Naive B cell (primary cell): ENCODE results near the gene NID1. TPM values are rescaled to one million over a fixed set of nuclear protein-coding genes. Genes with fewer than 3 reads are reported as not detected.
"Not testable (repeated sequence)": the region's sequence is repeated elsewhere in the genome, so short reads cannot be mapped to it uniquely, and the experiment has no call there.

Experiments used
- ATAC-seq, 2 donors: fragments of 150-1000 bp; cut with Tn5 transposase; 2 replicates each; pipeline ENCODE4 v1.10.0; 2021; ENCODE audit warnings: low read depth in 2 of 2, mild to moderate bottlenecking in 2 of 2, moderate library complexity in 2 of 2
- DNase-seq: peaks from one replicate; pipeline ENCODE4 v3.0.0; 2022
- H3K27ac Mint-ChIP-seq, 6 donors: one replicate each; pipeline ENCODE4 v1.8.0; 2020 to 2022; ENCODE audit warnings: mild to moderate bottlenecking in 6 of 6, mixed read lengths in 6 of 6, moderate library complexity in 5 of 6, inconsistent platforms in 2 of 6
- H3K27me3 Mint-ChIP-seq, 3 donors: one replicate each; pipeline ENCODE4 v1.8.0; 2021 to 2022; ENCODE audit warnings: mixed read lengths in 3 of 3, mild to moderate bottlenecking in 1 of 3
- H3K36me3 Mint-ChIP-seq, 2 donors: one replicate each; pipeline ENCODE4 v1.8.0; 2020 to 2022; ENCODE audit warnings: mixed read lengths in 2 of 2, inconsistent platforms in 1 of 2, mild to moderate bottlenecking in 1 of 2
- H3K4me1 Mint-ChIP-seq, 3 donors: one replicate each; pipeline ENCODE4 v1.8.0; 2020 to 2022; ENCODE audit warnings: mixed read lengths in 3 of 3, inconsistent platforms in 1 of 3, mild to moderate bottlenecking in 1 of 3, moderate library complexity in 1 of 3
- H3K4me3 Mint-ChIP-seq, 8 donors: one replicate each; pipeline ENCODE4 v1.8.0; 2020 to 2022; ENCODE audit warnings: mild to moderate bottlenecking in 8 of 8, mixed read lengths in 8 of 8, moderate library complexity in 8 of 8, inconsistent platforms in 2 of 8
- H3K9me3 Mint-ChIP-seq, 7 donors: one replicate each; pipeline ENCODE4 v1.8.0; 2020 to 2022; ENCODE audit warnings: mixed read lengths in 7 of 7, mild to moderate bottlenecking in 5 of 7, inconsistent platforms in 2 of 7, moderate library complexity in 1 of 7
- polyA plus RNA-seq, 6 donors: library from polyadenylated mRNA; unstranded; fragments of 300-500 nt; fragmentation: Illumina TruSeq; gene quantifications; one replicate each; pipeline ENCODE4 v1.2.3, GENCODE V29; 2021; ENCODE audit warnings: low read depth in 6 of 6

The NID1 gene
- polyA plus RNA-seq, 6 donors from 2014 or later = not detected

DNA sequence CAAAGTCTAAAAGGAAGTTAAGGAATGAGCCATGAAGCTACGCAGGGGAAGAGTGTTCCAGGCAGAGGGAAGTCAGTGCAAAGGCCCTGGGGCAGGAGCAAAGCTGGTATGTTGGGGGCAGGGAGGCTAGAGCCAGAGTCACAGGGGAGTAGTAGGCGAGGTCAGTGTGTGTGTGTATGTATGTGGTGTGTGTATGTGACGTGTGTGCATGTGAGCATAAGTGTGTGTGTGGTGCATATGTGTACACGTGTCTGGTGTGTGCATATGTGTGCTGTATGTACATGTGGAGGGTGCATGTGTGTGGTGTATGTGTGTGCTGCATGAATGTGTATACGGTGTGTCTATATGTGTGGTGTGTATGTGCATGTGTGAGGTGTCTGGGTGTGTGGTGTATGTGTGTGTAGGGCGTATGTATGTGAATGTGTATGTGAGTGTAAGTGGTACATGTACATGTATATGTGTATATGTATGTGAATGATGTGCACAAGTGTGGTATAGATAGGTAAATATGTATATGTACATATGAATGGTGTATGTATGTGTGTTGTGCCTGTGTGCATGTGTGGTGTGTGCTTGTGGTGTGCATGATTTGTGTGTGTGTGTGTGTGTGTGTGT is 20.8 kb upstream of the NID1 start:
- Mint-ChIP-seq H3K4me3 (no peak overlapping the region), H3K27me3 (peaks cover 5 to 26% (median 13%) of the 10 kb centered on the region in 3 donors), H3K36me3 (peaks cover 0 to 4% of the 10 kb centered on the region in 2 donors), H3K9me3 (peaks cover 0 to 10% (median 2%) of the 10 kb centered on the region in 7 donors), H3K4me1 (no peaks in the 10 kb centered on the region), H3K27ac (peak overlapping the region in 1 of 6 donors; percentile 9)
- ATAC-seq (no peak), DNase-seq (no peak)

DNA sequence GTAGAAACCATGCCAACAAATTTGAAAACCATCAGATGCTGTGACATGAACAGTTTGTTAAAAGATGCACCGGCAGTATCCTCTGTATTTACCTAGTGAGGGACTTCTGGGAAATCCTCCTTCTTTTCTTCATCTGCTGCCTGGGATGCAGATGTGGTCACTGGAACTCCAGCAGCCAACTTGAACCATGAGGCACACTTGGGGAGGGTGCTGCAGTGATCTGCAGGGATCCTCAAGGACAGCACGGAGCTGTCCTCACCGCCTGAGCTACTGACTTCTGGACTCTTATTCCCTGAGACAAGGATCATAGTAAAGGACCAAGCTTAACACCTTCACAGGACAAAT is 19.5 kb upstream of the NID1 start:
- no peak for ATAC-seq
- H3K27ac Mint-ChIP-seq = no peak overlapping the region

DNA sequence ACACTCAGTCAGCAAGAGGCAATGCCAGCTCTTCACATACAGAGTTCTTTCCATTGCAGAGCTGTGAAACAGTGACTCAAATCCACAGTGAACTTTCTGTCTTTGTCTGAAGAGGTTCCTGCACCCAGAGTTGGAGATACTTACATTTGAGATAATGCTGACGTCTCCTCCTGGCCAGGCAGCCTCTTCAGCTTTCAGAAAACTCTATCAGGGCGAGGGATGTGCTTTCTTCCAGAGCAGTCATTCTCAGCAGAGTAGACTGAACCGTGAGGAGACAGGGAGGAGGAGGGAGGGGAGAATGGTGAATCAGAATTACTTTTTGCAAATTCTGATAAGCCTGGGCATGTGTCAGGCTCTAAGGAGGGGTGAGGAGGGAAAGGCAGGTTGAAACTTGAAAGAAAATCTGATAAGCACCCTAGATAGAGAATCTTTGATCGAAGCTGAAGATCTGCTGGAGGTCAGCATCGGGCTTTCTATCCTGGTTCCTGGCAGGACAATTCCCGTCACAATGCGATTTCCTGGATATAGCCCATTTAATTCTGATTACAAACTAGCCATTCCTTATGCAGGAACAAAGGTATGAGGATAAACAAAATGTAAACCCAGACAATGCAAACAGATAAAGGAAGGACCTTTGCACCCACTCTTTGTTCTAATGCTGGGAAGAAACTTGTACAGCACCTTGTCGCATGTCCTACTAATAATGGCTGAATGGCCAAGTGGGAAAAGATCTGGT is 18.9 kb upstream of the NID1 start:
- H3K4me1 Mint-ChIP-seq = no peaks in the 10 kb centered on the region
- peaks cover 5 to 26% (median 13%) of the 10 kb centered on the region in 3 donors for H3K27me3 Mint-ChIP-seq
- no peak for ATAC-seq
- no peak for DNase-seq
- H3K27ac Mint-ChIP-seq = peak overlapping the region in 2 of 6 donors; percentile 44 to 48
- H3K9me3 Mint-ChIP-seq = peaks cover 0 to 10% (median 3%) of the 10 kb centered on the region in 7 donors
- H3K4me3 Mint-ChIP-seq = no peak overlapping the region
- H3K36me3 Mint-ChIP-seq = peaks cover 0 to 4% of the 10 kb centered on the region in 2 donors

More for the DNA sequence above, 19.5 kb upstream of the NID1 start:
- Mint-ChIP-seq H3K4me1 (no peaks in the 10 kb centered on the region), H3K4me3 (no peak overlapping the region), H3K9me3 (peaks cover 0 to 10% (median 3%) of the 10 kb centered on the region in 7 donors), H3K36me3 (peaks cover 0 to 4% of the 10 kb centered on the region in 2 donors), H3K27me3 (peaks cover 5 to 26% (median 13%) of the 10 kb centered on the region in 3 donors)
- no peak for DNase-seq

DNA sequence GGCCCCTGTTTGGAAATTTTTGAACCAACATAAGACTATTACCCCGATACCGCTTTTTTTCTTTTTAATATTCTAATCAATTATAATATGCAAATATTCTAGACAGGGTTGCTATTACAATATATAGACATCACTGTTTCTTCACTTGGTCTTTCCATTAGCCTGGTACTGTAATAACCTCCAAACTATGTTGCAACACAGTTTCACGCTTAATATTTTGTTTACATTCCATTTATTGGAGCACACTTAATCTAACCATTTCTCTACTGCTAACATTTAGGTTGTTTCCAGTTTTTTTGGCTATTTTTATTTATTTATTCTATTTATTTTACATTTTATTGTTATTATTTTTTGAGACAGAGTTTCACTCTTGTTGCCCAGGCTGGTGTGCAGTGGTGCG is 17.6 kb upstream of the NID1 start:
- peaks cover 5 to 21% (median 9%) of the 10 kb centered on the region in 3 donors for H3K27me3 Mint-ChIP-seq
- H3K4me1 Mint-ChIP-seq = no peaks in the 10 kb centered on the region
- no peak overlapping the region for H3K27ac Mint-ChIP-seq
- ATAC-seq = no peak
- peaks cover 0 to 1% of the 10 kb centered on the region in 2 donors for H3K36me3 Mint-ChIP-seq
- H3K4me3 Mint-ChIP-seq = no peak overlapping the region
- DNase-seq = no peak
- peaks cover 0 to 6% (median 3%) of the 10 kb centered on the region in 7 donors for H3K9me3 Mint-ChIP-seq

DNA sequence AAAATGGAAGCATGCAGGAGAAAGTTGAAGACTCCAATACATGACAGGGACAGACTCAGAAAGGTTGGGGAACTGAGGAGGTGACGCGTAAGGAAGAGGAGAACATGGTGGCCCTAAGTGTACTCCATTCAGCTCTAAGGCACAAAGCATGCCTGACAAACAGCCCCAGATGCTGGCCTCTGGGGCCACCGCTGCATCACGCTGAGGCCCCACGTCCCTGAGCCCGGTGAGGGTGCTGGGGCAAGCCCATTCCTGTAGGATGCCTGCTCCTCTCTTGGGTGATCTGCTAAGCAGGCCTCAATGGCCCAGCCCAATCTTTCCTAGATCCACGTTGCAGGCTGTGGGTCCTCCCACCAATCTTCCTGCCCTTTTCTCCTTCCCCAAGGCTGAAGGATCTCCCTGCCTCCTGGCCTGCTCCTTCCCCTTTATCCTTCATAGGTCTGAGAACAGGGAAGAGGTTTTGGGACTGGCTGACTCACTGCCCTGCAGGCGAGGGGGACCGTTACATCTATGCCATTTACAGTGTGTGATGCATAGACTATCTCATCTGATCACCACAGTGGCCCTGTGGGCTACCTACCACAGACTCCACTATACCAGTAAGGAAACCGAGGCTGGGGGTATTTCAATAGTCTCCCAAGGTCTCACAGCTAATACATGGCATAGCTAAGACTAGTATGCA is 16.8 kb upstream of the NID1 start:
- H3K36me3 Mint-ChIP-seq = no peaks in the 10 kb centered on the region
- no peaks in the 10 kb centered on the region for H3K4me1 Mint-ChIP-seq
- no peak for ATAC-seq
- no peak overlapping the region for H3K4me3 Mint-ChIP-seq
- H3K27ac Mint-ChIP-seq = peak overlapping the region in 1 of 6 donors; percentile 49
- H3K9me3 Mint-ChIP-seq = peaks cover 0 to 5% (median 4%) of the 10 kb centered on the region in 7 donors
- DNase-seq = no peak
- peaks cover 5 to 19% (median 8%) of the 10 kb centered on the region in 3 donors for H3K27me3 Mint-ChIP-seq

DNA sequence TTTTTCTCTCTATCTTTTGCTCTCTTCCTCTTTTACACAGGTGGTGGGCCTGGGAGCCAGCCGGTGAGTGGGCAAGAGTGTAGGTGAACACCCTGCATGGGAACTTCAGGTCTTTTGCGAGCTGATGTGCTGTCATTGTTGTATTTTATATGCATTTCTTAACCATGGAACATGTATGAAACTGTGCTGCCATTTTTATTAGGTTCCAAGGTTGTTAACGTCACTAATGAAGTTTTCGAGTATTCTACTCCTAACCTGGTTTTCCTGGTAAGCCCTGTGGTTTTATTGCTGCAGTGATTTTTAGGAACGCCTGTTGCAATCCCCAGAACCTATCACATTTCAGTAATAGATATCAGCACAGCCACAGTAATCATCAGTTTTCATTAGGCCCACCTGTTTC is 14.8 kb upstream of the NID1 start:
- no peak for ATAC-seq
- H3K4me1 Mint-ChIP-seq = no peaks in the 10 kb centered on the region
- peaks cover 0 to 7% (median 6%) of the 10 kb centered on the region in 3 donors for H3K27me3 Mint-ChIP-seq
- no peak for DNase-seq
- H3K36me3 Mint-ChIP-seq = no peaks in the 10 kb centered on the region
- peaks cover 0 to 5% (median 0%) of the 10 kb centered on the region in 7 donors for H3K9me3 Mint-ChIP-seq
- H3K27ac Mint-ChIP-seq = peak overlapping the region in 2 of 6 donors; percentile 70 to 71
- no peak overlapping the region for H3K4me3 Mint-ChIP-seq

DNA sequence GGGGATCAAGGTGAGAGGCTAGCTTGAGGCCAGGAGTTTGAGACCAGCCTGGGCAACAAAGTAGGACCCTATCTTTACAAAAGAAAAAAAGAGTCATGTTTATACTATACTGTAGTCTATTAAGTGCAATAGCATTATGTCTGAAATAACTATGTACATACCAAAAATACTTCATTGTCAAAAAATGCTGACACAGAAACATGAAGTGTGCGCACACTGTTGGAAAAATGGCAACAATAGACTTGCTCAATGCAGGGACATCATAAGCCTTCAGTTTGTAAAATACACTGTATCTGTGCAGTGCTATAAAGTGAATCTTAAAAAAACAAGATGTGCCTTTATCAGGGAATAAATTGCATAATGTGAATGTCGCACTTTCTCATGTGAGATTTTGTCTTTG is 14.1 kb upstream of the NID1 start:
- no peaks in the 10 kb centered on the region for H3K4me1 Mint-ChIP-seq
- peaks cover 0 to 5% (median 0%) of the 10 kb centered on the region in 7 donors for H3K9me3 Mint-ChIP-seq
- no peak overlapping the region for H3K27ac Mint-ChIP-seq
- H3K27me3 Mint-ChIP-seq = peaks cover 3 to 9% (median 8%) of the 10 kb centered on the region in 3 donors
- DNase-seq (no peak), ATAC-seq (no peak)
- no peaks in the 10 kb centered on the region for H3K36me3 Mint-ChIP-seq
- no peak overlapping the region for H3K4me3 Mint-ChIP-seq

DNA sequence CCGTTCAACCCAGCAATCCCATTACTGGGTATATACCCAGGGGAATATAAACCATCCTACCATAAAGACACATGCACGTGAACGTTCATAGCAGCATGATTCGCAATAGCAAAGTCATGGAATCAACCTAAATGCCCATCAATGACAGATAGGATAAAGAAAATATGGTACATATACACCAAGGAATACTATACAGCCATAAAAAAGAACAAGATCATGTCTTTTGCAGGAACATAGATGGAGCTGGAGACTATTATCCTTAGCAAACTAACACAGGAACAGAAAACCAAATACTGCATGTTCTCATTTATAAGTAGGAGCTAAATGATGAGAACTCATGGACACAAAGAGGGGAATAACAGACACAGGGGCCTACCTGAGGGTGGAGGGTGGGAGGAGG is 13.2 kb upstream of the NID1 start:
- DNase-seq, H3K4me1 Mint-ChIP-seq, H3K36me3 Mint-ChIP-seq: not testable (repeated sequence)

DNA sequence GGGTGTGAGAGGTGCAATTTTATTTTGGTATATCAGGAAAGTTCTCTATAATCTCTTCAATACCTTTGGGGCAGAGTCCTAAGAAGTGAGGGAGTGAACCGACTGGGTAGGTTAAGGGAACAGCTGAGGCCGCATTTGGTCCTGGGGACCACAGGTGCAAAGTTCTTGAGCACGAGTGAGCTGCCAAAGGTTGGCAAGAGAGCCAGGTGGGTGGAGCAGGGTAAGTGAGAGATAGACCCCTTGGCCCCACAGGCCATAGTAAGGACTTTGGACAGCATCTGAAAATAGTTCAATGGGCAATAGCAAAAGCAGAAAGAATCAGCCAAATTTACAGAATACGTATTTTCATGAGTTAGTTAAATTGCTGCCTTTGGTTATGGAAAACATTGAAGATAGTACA is 11.0 kb upstream of the NID1 start:
- DNase-seq (no peak), ATAC-seq (no peak)
- H3K4me3 Mint-ChIP-seq = no peak overlapping the region
- peaks cover 0 to 7% of the 10 kb centered on the region in 2 donors for H3K36me3 Mint-ChIP-seq
- peaks cover 0 to 11% (median 3%) of the 10 kb centered on the region in 7 donors for H3K9me3 Mint-ChIP-seq
- H3K27me3 Mint-ChIP-seq = peaks cover 3 to 24% (median 18%) of the 10 kb centered on the region in 3 donors
- no peaks in the 10 kb centered on the region for H3K4me1 Mint-ChIP-seq
- no peak overlapping the region for H3K27ac Mint-ChIP-seq

More for the DNA sequence above, 13.2 kb upstream of the NID1 start:
- ATAC-seq, H3K4me3 Mint-ChIP-seq, H3K9me3 Mint-ChIP-seq: not testable (repeated sequence)
- H3K27me3 Mint-ChIP-seq = peaks cover 3 to 12% (median 12%) of the 10 kb centered on the region in 3 donors
- peak overlapping the region in 1 of 6 donors; percentile 63 for H3K27ac Mint-ChIP-seq

DNA sequence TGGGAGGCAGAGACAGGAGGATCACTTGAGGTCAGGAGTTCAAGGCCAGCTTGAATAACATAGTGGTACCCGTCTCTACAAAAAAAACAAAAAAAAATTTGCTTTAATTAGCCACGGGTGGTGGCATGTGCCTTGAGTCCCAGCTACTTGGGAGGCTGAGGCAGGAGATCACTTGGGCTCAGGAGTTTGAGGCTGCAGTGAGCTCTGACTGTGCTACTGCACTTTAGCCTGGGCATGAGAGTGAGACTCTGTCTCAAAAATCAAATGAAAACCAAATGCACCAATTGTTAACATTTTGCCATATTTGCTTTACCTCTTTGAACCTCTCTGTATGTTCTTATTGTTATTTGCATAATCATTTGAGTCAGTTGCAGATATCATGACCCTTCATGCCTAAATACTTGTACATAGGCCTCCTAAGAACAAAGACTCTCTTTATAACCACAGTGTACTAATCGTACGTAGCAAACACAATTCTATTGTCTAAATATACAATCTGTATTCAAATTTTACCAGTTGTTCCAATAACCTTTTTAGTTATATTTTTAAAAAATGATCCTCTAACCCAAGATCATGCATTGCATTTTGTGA is 8.5 kb upstream of the NID1 start:
- DNase-seq (no peak), ATAC-seq (no peak)
- peaks cover 0 to 13% of the 10 kb centered on the region in 2 donors for H3K36me3 Mint-ChIP-seq
- H3K27ac Mint-ChIP-seq = no peak overlapping the region
- H3K9me3 Mint-ChIP-seq = peaks cover 0 to 11% (median 5%) of the 10 kb centered on the region in 7 donors
- peaks cover 3 to 32% (median 27%) of the 10 kb centered on the region in 3 donors for H3K27me3 Mint-ChIP-seq
- H3K4me3 Mint-ChIP-seq = no peak overlapping the region
- no peaks in the 10 kb centered on the region for H3K4me1 Mint-ChIP-seq

DNA sequence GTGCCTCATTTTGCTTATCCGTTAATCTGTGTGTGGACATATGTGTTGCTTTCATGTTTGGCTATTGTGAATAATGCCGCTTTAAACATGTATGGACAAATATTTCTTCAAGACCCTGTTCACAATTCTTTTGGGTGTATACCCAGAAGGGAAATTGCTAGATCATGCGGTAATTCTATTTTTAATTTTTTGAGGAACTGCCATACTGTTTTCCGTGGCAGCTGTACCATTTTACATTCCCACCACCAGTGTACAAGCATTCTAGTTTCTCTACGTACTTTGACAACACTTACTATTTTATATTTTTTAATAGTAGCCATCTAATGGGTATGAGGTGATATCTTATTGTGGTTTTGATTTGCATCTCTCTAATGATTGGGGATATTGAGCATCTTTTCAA is 7.1 kb upstream of the NID1 start:
- H3K4me3 Mint-ChIP-seq = no peak overlapping the region
- H3K27me3 Mint-ChIP-seq = peaks cover 4 to 32% (median 27%) of the 10 kb centered on the region in 3 donors
- H3K27ac Mint-ChIP-seq = no peak overlapping the region
- peaks cover 3 to 5% (median 5%) of the 10 kb centered on the region in 3 donors for H3K4me1 Mint-ChIP-seq
- DNase-seq (no peak), ATAC-seq (no peak)
- H3K36me3 Mint-ChIP-seq = peaks cover 0 to 13% of the 10 kb centered on the region in 2 donors
- peaks cover 0 to 10% (median 4%) of the 10 kb centered on the region in 7 donors for H3K9me3 Mint-ChIP-seq

DNA sequence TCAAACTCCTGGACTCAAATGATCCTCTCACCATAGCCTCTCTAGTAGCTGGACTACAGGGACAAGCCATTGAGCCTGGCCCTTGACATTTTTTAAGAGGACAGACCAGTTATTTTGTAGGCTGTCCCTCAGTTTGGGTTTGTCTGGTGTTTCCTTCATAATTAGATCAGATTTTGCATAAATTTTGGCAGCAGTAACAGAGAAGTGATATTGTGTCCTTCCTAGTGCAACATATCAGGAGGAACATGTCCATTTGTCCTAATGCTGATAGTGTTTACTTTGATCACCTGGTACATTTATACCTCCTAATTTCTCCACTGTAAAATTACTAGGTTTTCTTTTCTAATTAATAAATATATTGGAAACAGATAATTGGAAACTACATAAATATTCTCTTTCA is 5.9 kb upstream of the NID1 start:
- H3K9me3 Mint-ChIP-seq = peaks cover 0 to 10% (median 4%) of the 10 kb centered on the region in 7 donors
- peaks cover 15 to 18% (median 16%) of the 10 kb centered on the region in 3 donors for H3K4me1 Mint-ChIP-seq
- peaks cover 10 to 34% (median 31%) of the 10 kb centered on the region in 3 donors for H3K27me3 Mint-ChIP-seq
- no peak for DNase-seq
- no peak overlapping the region for H3K27ac Mint-ChIP-seq
- H3K4me3 Mint-ChIP-seq = no peak overlapping the region
- no peak for ATAC-seq
- peaks cover 0 to 13% of the 10 kb centered on the region in 2 donors for H3K36me3 Mint-ChIP-seq

DNA sequence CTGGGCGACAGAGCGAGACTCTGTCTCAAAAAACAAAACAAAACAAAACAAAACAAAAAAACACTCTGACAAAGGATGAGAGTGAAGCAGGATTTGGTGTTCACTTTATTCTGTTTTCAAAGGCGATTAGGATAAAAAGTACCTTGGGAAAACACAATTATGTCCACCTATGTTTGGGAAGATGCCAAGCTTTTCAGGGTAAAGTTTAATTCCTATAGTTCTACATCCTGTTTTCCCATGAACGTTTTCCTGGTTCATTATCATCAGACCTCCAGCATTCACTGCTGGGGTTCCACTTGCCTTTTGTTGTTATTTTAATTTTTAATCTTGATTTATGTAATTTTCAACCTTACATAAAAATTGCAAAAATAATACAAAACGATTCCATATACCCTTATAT is 4.9 kb upstream of the NID1 start:
- ATAC-seq (no peak), DNase-seq (no peak)
- Mint-ChIP-seq H3K9me3 (peaks cover 0 to 10% (median 4%) of the 10 kb centered on the region in 7 donors), H3K4me3 (no peak overlapping the region), H3K27ac (peak overlapping the region in 1 of 6 donors; percentile 68), H3K4me1 (peaks cover 20 to 23% (median 21%) of the 10 kb centered on the region in 3 donors), H3K36me3 (peaks cover 0 to 13% of the 10 kb centered on the region in 2 donors), H3K27me3 (peaks cover 10 to 37% (median 31%) of the 10 kb centered on the region in 3 donors)
